ENCODE measurements around the gene TUBB2B. TPM values are rescaled to one million over a fixed set of nuclear protein-coding genes. Genes with fewer than 3 reads are reported as not detected.

The TUBB2B gene
- total and polyA plus RNA-seq, 9 of the 15 experiments (the other 6 are each of a cell fraction or from before 2014, with no cell fraction given), result 0.11 to 9.7 (median 4.6) TPM

DNA sequence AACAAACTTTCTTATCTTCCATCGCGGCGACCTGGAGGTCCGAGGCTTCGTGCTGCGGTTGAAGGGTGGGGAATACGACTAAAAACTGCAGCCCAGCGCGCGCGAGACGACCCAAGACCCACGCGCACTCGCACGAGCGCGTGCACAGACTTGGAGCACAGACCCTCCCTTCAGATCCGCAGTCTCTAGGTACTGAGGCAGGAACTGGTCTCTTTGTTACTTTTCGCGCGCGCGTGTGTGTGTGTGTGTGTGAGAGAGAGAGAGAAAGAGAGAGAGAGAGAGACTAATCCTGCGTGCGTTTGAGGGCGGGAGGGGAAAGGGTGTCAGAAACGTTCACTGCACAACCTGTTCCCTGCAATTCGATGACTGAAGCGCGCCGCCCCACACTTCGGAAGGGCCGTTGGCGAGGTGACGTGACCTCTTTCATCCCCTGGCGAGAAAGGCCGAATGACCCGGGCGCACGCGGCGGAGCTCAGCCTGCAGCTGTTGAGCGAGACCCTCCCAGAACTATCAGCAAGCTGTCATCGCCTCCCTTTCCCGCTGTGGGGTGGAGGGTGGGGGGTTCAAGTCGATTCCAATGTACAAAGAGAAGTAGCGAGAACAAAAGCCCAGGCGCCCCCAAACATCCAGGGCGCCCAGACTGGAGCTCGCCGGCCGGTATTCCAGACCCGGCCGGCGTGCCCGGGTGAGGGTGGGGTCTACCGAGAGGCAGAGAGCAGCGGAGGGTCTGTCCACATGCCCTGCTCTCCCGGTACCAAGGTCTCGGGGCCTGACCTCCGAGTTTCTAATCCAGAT, 1.5 kb upstream of the TUBB2B start (continued):
- TF ChIP-seq, protein P1, sequence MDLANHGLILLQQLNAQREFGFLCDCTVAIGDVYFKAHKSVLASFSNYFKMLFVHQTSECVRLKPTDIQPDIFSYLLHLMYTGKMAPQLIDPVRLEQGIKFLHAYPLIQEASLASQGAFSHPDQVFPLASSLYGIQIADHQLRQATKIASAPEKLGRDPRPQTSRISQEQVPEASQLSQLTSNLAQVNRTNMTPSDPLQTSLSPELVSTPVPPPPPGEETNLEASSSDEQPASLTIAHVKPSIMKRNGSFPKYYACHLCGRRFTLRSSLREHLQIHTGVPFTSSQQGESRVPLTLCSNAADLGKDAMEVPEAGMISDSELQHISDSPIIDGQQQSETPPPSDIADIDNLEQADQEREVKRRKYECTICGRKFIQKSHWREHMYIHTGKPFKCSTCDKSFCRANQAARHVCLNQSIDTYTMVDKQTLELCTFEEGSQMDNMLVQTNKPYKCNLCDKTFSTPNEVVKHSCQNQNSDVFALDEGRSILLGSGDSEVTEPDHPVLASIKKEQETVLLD (IDR thresholded peaks at IDR 0.05), result peak; percentile 71; the same call in 1 of the 2 replicates
- TF ChIP-seq, protein P2, sequence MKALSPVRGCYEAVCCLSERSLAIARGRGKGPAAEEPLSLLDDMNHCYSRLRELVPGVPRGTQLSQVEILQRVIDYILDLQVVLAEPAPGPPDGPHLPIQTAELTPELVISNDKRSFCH (CRISPR knock-in tag; IDR thresholded peaks at IDR 0.05), result no peak
- TF ChIP-seq, protein P2 (tag; IDR thresholded peaks at IDR 0.05), result 0 out of 2 replicates have a peak, but pooled peaks have one; percentile 53
- no peak for TF ChIP-seq MIER1 (IDR thresholded peaks at IDR 0.05; ENCODE audit: low read depth)
- 0 out of 4 replicates have a peak, but pooled peaks of 1 of the 2 experiments have one; percentile 7 for TF ChIP-seq FOXA3 (CRISPR knock-in tag; conservative IDR thresholded peaks at IDR 0.05 in 1 of 2, IDR thresholded peaks at IDR 0.05 in 1 of 2)
- TF ChIP-seq, protein P3, sequence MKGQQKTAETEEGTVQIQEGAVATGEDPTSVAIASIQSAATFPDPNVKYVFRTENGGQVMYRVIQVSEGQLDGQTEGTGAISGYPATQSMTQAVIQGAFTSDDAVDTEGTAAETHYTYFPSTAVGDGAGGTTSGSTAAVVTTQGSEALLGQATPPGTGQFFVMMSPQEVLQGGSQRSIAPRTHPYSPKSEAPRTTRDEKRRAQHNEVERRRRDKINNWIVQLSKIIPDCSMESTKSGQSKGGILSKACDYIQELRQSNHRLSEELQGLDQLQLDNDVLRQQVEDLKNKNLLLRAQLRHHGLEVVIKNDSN (CRISPR knock-in tag; IDR thresholded peaks at IDR 0.05), result 0 out of 2 replicates have a peak, but pooled peaks have one; percentile 10
- TF ChIP-seq MYC (IDR thresholded peaks at IDR 0.05; ENCODE audit: low read depth, low read length), result peak; percentile 33; the same call in 1 of the 2 replicates
- TF ChIP-seq MYC (CRISPR knock-in tag; IDR thresholded peaks at IDR 0.05; ENCODE audit: borderline replicate concordance, low read depth), result no peak
- TF ChIP-seq, protein P4, sequence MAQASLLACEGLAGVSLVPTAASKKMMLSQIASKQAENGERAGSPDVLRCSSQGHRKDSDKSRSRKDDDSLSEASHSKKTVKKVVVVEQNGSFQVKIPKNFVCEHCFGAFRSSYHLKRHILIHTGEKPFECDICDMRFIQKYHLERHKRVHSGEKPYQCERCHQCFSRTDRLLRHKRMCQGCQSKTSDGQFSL (CRISPR knock-in tag; IDR thresholded peaks at IDR 0.05), result peak; percentile 79
- TF ChIP-seq, protein P4 (tag; IDR thresholded peaks at IDR 0.05), result no peak
- TF ChIP-seq SMARCA4 (IDR thresholded peaks at IDR 0.05), result peak; percentile 34; the same call in 1 of the 2 replicates
- no peak for TF ChIP-seq FUS (optimal IDR thresholded peaks at IDR 0.05; ENCODE audit: low read depth, low read length)
- peak; percentile 25 for TF ChIP-seq KDM5B (IDR thresholded peaks at IDR 0.05; ENCODE audit: insufficient replicate concordance, low read depth, low read length)
- TF ChIP-seq SP1 (CRISPR knock-in tag; IDR thresholded peaks at IDR 0.05), result 0 out of 2 replicates have a peak, but pooled peaks have one; percentile 31
- TF ChIP-seq, protein P5, sequence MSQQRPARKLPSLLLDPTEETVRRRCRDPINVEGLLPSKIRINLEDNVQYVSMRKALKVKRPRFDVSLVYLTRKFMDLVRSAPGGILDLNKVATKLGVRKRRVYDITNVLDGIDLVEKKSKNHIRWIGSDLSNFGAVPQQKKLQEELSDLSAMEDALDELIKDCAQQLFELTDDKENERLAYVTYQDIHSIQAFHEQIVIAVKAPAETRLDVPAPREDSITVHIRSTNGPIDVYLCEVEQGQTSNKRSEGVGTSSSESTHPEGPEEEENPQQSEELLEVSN (IDR thresholded peaks at IDR 0.05; ENCODE audit: borderline replicate concordance in 1 of 2, extremely low read depth in 1 of 2, insufficient read depth in 1 of 2, insufficient read length in 1 of 2, low read depth in 1 of 2, low read length in 1 of 2, poor library complexity in 1 of 2, severe bottlenecking in 1 of 2), result peak; percentile 68 to 87
